ENCODE results near the gene OR5AN1.

GRCh38 chr11:59380263-59381059, 21.8 kb downstream of the OR5AN1 start:
- TF ChIP-seq CTCF (IDR thresholded peaks at IDR 0.05; ENCODE audit: insufficient read depth, low read depth, low read length) (no peak), EZH2 (IDR thresholded peaks at IDR 0.05; ENCODE audit: insufficient read depth, low read length) (no peak)
